B cell (primary cell): ENCODE results near the gene C1orf185. TPM values are rescaled to one million over a fixed set of nuclear protein-coding genes. Genes with fewer than 3 reads are reported as not detected.

Experiments
- ATAC-seq: fragments of 200-7000 bp; cut with Tn5 transposase; one replicate; pipeline ENCODE4 v1.10.0; 2021; ENCODE audit warnings: low read depth, mild to moderate bottlenecking, moderate number of reproducible peaks, moderate library complexity
- CTCF ChIA-PET: fragments of 350-600 bp; sonication (Branson Sonifier 250); formaldehyde crosslinking; loops from one replicate; lab custom pipeline; 2021; ENCODE audit warnings: antibody characterized with exemption, inconsistent platforms; lab: Charles Lee
- POLR2A ChIA-PET: fragments of 350-600 bp; sonication (Branson Sonifier 250); formaldehyde crosslinking; loops from one replicate; lab custom pipeline; 2021; ENCODE audit warnings: antibody characterized with exemption; lab: Charles Lee
- DNase-seq: peaks from one replicate; pipeline ENCODE4 v3.0.0; 2013
- H2AFZ ChIP-seq: 2 replicates; pipeline ENCODE4 v1.6.1; 2012; ENCODE audit warnings: mild to moderate bottlenecking, low read depth, low read length; ENCODE audit not compliant: insufficient read depth, poor library complexity, severe bottlenecking
- H3K27ac ChIP-seq, 2 donors: 1 replicate in 1 of 2; 2 replicates in 1 of 2; pipeline ENCODE4 v1.5.1; 2012 to 2013; ENCODE audit warnings: low read length in 2 of 2, mild to moderate bottlenecking in 2 of 2, moderate library complexity in 1 of 2
- H3K27me3 ChIP-seq, 4 experiments: fragments of 200-600 bp in 1 of 4; sonication (generic) in 1 of 4; replicated peaks in 1 of 4; 1 replicate in 2 of 4; 2 replicates in 2 of 4; pipeline versions ENCODE4 v1.6.1 to v1.7.0; 2013 to 2016; ENCODE audit warnings: low read length in 3 of 4, mild to moderate bottlenecking in 2 of 4, mixed read lengths in 1 of 4, moderate library complexity in 1 of 4; ENCODE audit not compliant: insufficient read depth in 4 of 4, control insufficient read depth in 3 of 4; ENCODE audit errors: control extremely low read depth in 1 of 4
- H3K36me3 ChIP-seq, 2 experiments: replicated peaks in 1 of 2; 1 replicate in 1 of 2; 2 replicates in 1 of 2; pipeline versions ENCODE4 v1.6.1 to v1.7.1; 2013; ENCODE audit warnings: low read length in 1 of 2; ENCODE audit not compliant: insufficient read depth in 2 of 2, control insufficient read depth in 1 of 2; ENCODE audit errors: control extremely low read depth in 1 of 2, extremely low read depth in 1 of 2
- H3K4me1 ChIP-seq, 2 donors: fragments of 200-600 bp in 1 of 2; sonication (generic) in 1 of 2; 1 replicate in 1 of 2; 2 replicates in 1 of 2; pipeline versions ENCODE4 v1.5.1 to v1.6.1; 2013 to 2017; ENCODE audit warnings: low read length in 2 of 2; ENCODE audit not compliant: control insufficient read depth in 2 of 2, insufficient read depth in 2 of 2
- H3K4me2 ChIP-seq: replicated peaks from 2 replicates; pipeline ENCODE3; 2012; ENCODE audit warnings: mild to moderate bottlenecking, low read depth, low read length; ENCODE audit not compliant: poor library complexity, severe bottlenecking
- H3K4me3 ChIP-seq, 5 experiments: fragments of 200-600 bp in 1 of 5; sonication (generic) in 1 of 5; 1 replicate in 3 of 5; 2 replicates in 2 of 5; pipeline versions ENCODE4 v1.5.1 to v1.7.0; 2011 to 2016; ENCODE audit warnings: low read length in 4 of 5, mild to moderate bottlenecking in 4 of 5, low read depth in 2 of 5, control low read depth in 1 of 5, moderate library complexity in 1 of 5; ENCODE audit not compliant: insufficient read depth in 1 of 5; ENCODE audit errors: control extremely low read depth in 1 of 5, extremely low read depth in 1 of 5
- H3K79me2 ChIP-seq: fragments of 200-600 bp; sonication (generic); one replicate; pipeline ENCODE4 v1.6.0; 2016; ENCODE audit warnings: low read length; ENCODE audit not compliant: control insufficient read depth, insufficient read depth
- H3K9ac ChIP-seq: fragments of 200-600 bp; sonication (generic); 2 replicates; pipeline ENCODE4 v1.6.1; 2017; ENCODE audit warnings: mild to moderate bottlenecking, low read length, moderate library complexity
- H3K9me3 ChIP-seq, 3 donors: one replicate each; pipeline versions ENCODE4 v1.6.1 to v1.7.1; 2013; ENCODE audit warnings: low read length in 2 of 3; ENCODE audit not compliant: control insufficient read depth in 2 of 3, insufficient read depth in 1 of 3; ENCODE audit errors: control extremely low read depth in 1 of 3
- H4K20me1 ChIP-seq: 2 replicates; pipeline ENCODE4 v1.6.0; 2012; ENCODE audit warnings: mild to moderate bottlenecking, low read length; ENCODE audit not compliant: insufficient read depth, control insufficient read depth, poor library complexity, severe bottlenecking
- H3K27ac Mint-ChIP-seq: one replicate; pipeline ENCODE4 v1.8.0; 2021; ENCODE audit warnings: mixed read lengths
- H3K27me3 Mint-ChIP-seq: one replicate; pipeline ENCODE4 v1.8.0; 2021; ENCODE audit warnings: mixed read lengths
- H3K4me1 Mint-ChIP-seq: one replicate; pipeline ENCODE4 v1.8.0; 2021; ENCODE audit warnings: mixed read lengths
- H3K4me3 Mint-ChIP-seq: one replicate; pipeline ENCODE4 v1.8.0; 2021; ENCODE audit warnings: mixed read lengths
- H3K9me3 Mint-ChIP-seq: one replicate; pipeline ENCODE4 v1.8.0; 2022; ENCODE audit warnings: mixed read lengths; ENCODE audit not compliant: insufficient read depth
- EZH2 ChIP-seq: IDR thresholded peaks from 2 replicates; pipeline ENCODE4 v1.6.1; 2012; ENCODE audit warnings: borderline replicate concordance, low read depth, mild to moderate bottlenecking, moderate library complexity, low read length; ENCODE audit not compliant: insufficient read depth, poor library complexity, severe bottlenecking
- WGBS: methylation state at CpG from one replicate; pipeline ENCODE4 v1.1.5; 2013; ENCODE audit warnings: missing lambda C conversion rate; ENCODE audit not compliant: insufficient coverage; 5-methylcytosine and 5-hydroxymethylcytosine counted together
- intact Hi-C: fragments of 100-400 bp; cut with micrococcal nuclease; formaldehyde crosslinking; loops from one replicate; pipeline ENCODE4 v1.10.0; 2022
- polyA plus RNA-seq: library from polyadenylated mRNA; depleted of rRNA; stranded (reverse); fragments of >200 nt; gene quantifications from 2 replicates; pipeline ENCODE4 v1.2.3, GENCODE V29; 2012
- total RNA-seq, 2 donors: library from RNA; stranded (reverse); fragments of 120-200 nt in 1 of 2; gene quantifications; 1 replicate in 1 of 2; 2 replicates in 1 of 2; pipeline versions ENCODE4 v1.2.3 to v1.2.4, GENCODE V29; 2013 to 2022
- TF ChIP-seq, protein P1 (sequence below): fragments of 200-600 bp; IDR thresholded peaks from one replicate; pipeline ENCODE4 v1.8.0; 2022; ENCODE audit warnings: antibody characterized with exemption, mild to moderate bottlenecking

The C1orf185 gene
- total and polyA plus RNA-seq, 2 donors (not counting 1 experiment from before 2014, with no cell fraction given), result not detected

DNA sequence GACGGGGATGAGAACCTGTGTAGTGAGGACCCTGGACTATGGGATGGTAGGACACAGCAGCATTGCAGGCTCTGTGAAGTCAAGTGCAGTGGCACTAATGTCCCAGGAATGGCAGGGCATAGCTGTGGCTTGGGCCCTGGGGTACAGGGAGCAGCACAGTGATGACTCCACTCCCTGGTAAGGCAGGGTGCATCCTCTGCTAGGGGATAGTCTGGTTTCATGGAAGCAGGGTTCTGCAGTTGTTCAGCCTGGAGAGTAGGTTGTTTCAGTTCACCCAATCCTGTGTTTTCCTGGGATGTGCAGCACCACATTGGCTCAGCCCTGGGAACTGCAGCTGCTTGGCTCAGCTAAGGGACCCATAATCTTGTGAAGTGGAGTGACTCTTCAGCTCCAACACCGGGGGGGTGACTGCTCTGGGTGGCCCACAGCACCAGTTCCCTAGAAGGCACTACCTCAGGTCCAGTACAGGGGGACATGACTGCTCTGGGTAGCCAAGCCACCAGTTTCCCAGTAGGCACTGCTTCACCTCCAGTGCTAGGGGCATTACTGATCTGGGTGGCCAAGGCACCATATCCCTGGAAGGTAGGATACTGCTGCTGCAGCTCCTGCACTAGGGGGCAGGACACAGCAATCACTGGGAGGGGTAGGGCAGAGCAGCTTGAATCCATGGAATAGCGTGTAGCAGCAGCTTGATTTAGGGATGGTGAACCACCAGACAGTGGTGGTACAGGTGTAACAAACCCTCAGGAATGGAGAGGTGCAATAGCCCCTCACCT is 15.3 kb upstream of the C1orf185 start:
- 90% methylated on average over 3 of the region's 3 CpGs for WGBS
- Mint-ChIP-seq H3K27me3 (peaks cover 43% of the 10 kb centered on the region), H3K4me1 (no peaks in the 10 kb centered on the region), H3K4me3 (no peak overlapping the region), H3K27ac (no peak overlapping the region), H3K9me3 (peaks cover 2% of the 10 kb centered on the region)
- CTCF ChIA-PET, result no interaction called here
- Histone ChIP-seq H3K9me3 (peaks cover 0 to 2% (median 0%) of the 10 kb centered on the region in 3 donors), H3K4me2 (no peak overlapping the region), H3K4me3 (no peak overlapping the region), H3K79me2 (no peaks in the 10 kb centered on the region), H4K20me1 (no peaks in the 10 kb centered on the region), H3K9ac (no peak overlapping the region), H3K27me3 (peaks cover 0 to 23% (median 13%) of the 10 kb centered on the region in 4 experiments), H2AFZ (no peak overlapping the region), H3K4me1 (peaks cover 0 to 2% of the 10 kb centered on the region in 2 donors), H3K27ac (no peak overlapping the region), H3K36me3 (no peaks in the 10 kb centered on the region)
- DNase-seq (no peak), ATAC-seq (no peak)
- intact Hi-C loops, result no loop called here
- POLR2A ChIA-PET, result no interaction called here
- TF ChIP-seq EZH2, result no peak
- TF ChIP-seq, protein P1, sequence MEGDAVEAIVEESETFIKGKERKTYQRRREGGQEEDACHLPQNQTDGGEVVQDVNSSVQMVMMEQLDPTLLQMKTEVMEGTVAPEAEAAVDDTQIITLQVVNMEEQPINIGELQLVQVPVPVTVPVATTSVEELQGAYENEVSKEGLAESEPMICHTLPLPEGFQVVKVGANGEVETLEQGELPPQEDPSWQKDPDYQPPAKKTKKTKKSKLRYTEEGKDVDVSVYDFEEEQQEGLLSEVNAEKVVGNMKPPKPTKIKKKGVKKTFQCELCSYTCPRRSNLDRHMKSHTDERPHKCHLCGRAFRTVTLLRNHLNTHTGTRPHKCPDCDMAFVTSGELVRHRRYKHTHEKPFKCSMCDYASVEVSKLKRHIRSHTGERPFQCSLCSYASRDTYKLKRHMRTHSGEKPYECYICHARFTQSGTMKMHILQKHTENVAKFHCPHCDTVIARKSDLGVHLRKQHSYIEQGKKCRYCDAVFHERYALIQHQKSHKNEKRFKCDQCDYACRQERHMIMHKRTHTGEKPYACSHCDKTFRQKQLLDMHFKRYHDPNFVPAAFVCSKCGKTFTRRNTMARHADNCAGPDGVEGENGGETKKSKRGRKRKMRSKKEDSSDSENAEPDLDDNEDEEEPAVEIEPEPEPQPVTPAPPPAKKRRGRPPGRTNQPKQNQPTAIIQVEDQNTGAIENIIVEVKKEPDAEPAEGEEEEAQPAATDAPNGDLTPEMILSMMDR, result no peak

DNA sequence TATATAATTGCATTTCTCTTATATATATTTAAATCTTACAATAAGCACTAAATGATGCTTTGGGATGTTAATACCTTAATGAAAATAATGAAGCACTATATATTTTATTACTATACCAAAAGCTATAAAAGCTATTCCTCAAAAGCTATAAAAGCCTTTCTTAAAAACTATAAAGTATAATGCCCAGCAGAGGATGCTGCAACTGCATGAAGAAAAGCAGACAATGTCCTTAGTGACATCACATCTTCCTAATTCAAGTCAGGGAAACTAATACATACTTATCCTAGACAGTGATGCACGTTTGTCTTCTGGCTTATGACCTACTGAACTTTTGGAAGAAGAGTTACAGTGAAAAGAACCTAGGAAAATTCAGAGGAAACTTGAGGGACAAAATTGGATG is 13.6 kb upstream of the C1orf185 start:
- CTCF ChIA-PET, result no interaction called here
- Histone ChIP-seq H3K36me3 (no peaks in the 10 kb centered on the region), H3K9ac (no peak overlapping the region), H3K27me3 (peaks cover 0 to 23% (median 15%) of the 10 kb centered on the region in 4 experiments), H3K4me2 (no peak overlapping the region), H3K79me2 (no peaks in the 10 kb centered on the region), H3K4me1 (peaks cover 0 to 2% of the 10 kb centered on the region in 2 donors), H3K27ac (no peak overlapping the region), H3K9me3 (peaks cover 0 to 2% (median 0%) of the 10 kb centered on the region in 3 donors), H2AFZ (no peak overlapping the region), H4K20me1 (no peaks in the 10 kb centered on the region), H3K4me3 (no peak overlapping the region)
- H3K9me3 Mint-ChIP-seq, result no peaks in the 10 kb centered on the region
- H3K27ac Mint-ChIP-seq, result no peak overlapping the region
- H3K4me1 Mint-ChIP-seq, result no peaks in the 10 kb centered on the region
- H3K27me3 Mint-ChIP-seq, result peaks cover 43% of the 10 kb centered on the region
- ATAC-seq (no peak), DNase-seq (no peak)
- TF ChIP-seq, protein P1, result no peak
- no peak for TF ChIP-seq EZH2
- intact Hi-C loops, result no loop called here
- POLR2A ChIA-PET, result no interaction called here
- WGBS, result no CpG with 5 or more reads among the region's 1 CpG
- no peak overlapping the region for H3K4me3 Mint-ChIP-seq
